GM12878 (cell line): ENCODE data around the gene PLET1.

Experiments
- CHD2 ChIP-seq: IDR thresholded peaks from 2 replicates; pipeline ENCODE4 v1.6.1; 2011; ENCODE audit warnings: low read depth, low read length, improper control_type of control experiment, borderline replicate concordance
- CREB1 ChIP-seq: IDR thresholded peaks from 2 replicates; pipeline ENCODE4 v1.6.1; 2012; ENCODE audit warnings: low read depth, mild to moderate bottlenecking, inconsistent platforms
- EZH2 ChIP-seq: IDR thresholded peaks from 2 replicates; pipeline ENCODE4 v1.6.1; 2012; ENCODE audit warnings: low read depth, mild to moderate bottlenecking, control low read depth, inconsistent platforms, low read length, borderline replicate concordance; ENCODE audit not compliant: control insufficient read depth
- HCFC1 ChIP-seq: fragments of 150-350 bp; IDR thresholded peaks from 2 replicates; pipeline ENCODE4 v1.6.1; 2014; ENCODE audit warnings: low read length
- ZNF24 ChIP-seq: fragments of 450-650 bp; IDR thresholded peaks from 2 replicates; pipeline ENCODE4 v1.6.1; 2017; ENCODE audit warnings: antibody characterized with exemption, mild to moderate bottlenecking

- TF ChIP-seq HCFC1 (no peak), ZNF24 (no peak), CREB1 (no peak), CHD2 (no peak), EZH2 (no peak)
Observed at GRCh38 chr11:112216561-112217105, 44.0 kb downstream of the PLET1 start.
